Erythroblast (primary cell): ENCODE data around the gene SLN.

Experiments used
- DNase-seq, 2 experiments: peaks; one replicate each; lab custom pipeline; 2025; lab: John Stamatoyannopoulos, UW
- GATA1 ChIP-seq: IDR thresholded peaks from 2 replicates; pipeline ENCODE4 v1.6.1; 2011; ENCODE audit warnings: low read depth, mild to moderate bottlenecking, control low read depth, low read length, moderate library complexity
- POLR2A ChIP-seq: IDR thresholded peaks from 2 replicates; pipeline ENCODE4 v1.6.1; 2011; ENCODE audit warnings: mild to moderate bottlenecking, low read length

The SLN gene

GRCh38 chr11:107706531-107706930, 5.3 kb downstream of the SLN start:
- TF ChIP-seq POLR2A = no peak
- TF ChIP-seq GATA1 = no peak
- DNase-seq = no peak

- DNase-seq = no peak
Observed at GRCh38 chr11:107705027-107705426, 6.8 kb downstream of the SLN start.

DNA sequence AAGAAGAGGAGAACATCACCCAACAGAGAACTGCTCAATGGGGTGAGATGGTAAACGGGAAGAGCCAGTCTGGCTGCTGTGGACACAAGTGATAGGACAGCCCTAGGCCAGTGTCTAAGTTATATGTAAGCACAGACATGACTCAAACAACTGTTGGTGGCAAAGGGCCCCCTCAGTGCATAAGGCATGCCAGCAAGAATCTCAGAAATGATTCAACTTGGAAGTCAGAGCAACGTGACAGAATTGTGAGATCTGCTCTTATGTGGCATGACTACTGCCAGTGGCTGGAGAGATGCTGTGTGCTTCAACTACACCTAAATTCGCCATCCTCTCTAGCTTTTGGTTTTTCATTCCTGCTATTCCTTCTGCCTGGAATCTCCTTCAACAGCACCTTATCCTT, 7.4 kb downstream of the SLN start:
- no peak for DNase-seq
- TF ChIP-seq GATA1 = no peak
- no peak for TF ChIP-seq POLR2A

More at GRCh38 chr11:107705027-107705426, 6.8 kb downstream of the SLN start:
- TF ChIP-seq GATA1 (no peak), POLR2A (no peak)

- TF ChIP-seq GATA1 (no peak), POLR2A (no peak)
- no peak for DNase-seq
Observed at GRCh38 chr11:107702723-107703122, 9.1 kb downstream of the SLN start.

GRCh38 chr11:107702109-107702660, 9.7 kb downstream of the SLN start:
- TF ChIP-seq GATA1 (no peak), POLR2A (no peak)

GRCh38 chr11:107699371-107700285, 12.2 kb downstream of the SLN start:
- TF ChIP-seq POLR2A = no peak
- no peak for TF ChIP-seq GATA1
- DNase-seq = no peak

More at GRCh38 chr11:107702109-107702660, 9.7 kb downstream of the SLN start:
- DNase-seq = no peak

DNA sequence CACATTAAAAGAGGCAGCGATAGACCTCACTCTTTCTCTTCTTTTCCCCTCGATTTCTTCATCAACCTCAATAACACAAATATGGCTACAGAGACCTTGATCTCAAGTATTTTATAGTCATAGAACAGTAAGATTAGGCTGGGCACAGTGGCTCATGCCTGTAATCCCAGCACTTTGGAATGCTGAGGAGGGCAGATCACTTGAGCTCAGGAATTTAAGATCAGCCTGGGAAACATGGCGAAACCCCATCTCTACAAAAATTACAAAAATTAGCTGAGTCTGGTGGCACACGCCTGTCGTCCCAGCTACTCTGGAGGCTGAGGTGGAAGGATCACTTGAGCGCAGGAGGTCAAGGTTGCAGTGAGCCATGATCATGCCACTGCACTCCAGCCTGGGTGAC, 14.6 kb downstream of the SLN start:
- TF ChIP-seq GATA1 (no peak), POLR2A (no peak)
- no peak for DNase-seq

- no peak for DNase-seq
- TF ChIP-seq GATA1 = no peak
- no peak for TF ChIP-seq POLR2A
Observed at GRCh38 chr11:107696140-107696539, 15.7 kb downstream of the SLN start.

DNA sequence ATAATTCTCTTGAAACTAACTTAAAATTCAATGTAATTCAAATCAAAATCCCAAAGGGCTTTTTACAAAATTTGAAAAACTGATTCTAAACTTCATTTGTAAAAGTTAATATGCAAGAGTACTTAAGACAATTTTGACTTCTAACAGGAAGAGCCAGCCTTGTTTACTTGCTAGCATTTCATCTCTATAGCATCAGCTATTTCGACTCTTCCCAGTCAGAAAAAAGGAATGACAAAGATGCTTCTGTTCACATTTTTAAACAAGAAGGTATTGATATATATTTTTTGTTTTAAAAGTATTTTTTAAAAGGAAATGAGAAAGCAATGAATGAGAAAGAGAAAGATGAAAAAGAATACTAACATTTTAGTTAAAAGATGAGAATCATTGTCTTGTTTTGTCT, 16.4 kb downstream of the SLN start:
- DNase-seq = no peak
- TF ChIP-seq POLR2A (no peak), GATA1 (no peak)

DNA sequence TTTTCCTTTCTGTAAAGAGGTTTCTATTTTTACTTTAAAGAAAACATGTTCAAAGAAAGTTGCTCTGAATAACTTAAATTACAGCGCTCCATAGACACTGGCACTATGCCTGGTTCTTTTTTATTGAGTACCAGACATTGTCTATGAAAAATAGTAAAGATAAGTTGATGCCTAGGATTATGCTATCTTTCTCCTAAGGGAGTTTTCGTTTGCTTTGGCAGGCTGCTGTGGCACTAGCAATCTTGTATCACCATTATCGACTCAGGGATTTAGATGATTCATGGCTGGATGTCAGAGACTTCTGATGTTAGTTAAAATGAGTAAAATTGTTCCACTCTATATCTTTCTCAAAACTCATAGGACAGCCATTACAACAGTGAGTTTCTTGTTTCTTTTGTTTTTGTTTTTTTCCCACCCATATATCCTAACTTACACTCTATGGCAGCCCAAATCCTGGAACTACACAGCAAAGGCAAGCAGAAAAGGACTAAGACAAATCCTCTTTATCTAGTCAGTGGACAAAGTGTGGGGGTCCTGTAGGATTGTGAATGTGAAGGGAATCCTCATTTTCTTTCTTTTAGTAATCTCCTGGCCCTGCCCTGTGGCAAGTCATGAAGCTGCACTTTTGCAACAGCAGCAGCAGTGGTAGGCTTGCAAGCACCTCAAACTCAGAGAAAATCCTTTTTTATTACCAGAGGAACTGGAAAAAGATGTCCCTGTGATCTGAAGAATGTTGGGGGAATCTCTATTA, 20.7 kb downstream of the SLN start:
- TF ChIP-seq GATA1 = no peak
- no peak for TF ChIP-seq POLR2A
- DNase-seq = no peak

DNA sequence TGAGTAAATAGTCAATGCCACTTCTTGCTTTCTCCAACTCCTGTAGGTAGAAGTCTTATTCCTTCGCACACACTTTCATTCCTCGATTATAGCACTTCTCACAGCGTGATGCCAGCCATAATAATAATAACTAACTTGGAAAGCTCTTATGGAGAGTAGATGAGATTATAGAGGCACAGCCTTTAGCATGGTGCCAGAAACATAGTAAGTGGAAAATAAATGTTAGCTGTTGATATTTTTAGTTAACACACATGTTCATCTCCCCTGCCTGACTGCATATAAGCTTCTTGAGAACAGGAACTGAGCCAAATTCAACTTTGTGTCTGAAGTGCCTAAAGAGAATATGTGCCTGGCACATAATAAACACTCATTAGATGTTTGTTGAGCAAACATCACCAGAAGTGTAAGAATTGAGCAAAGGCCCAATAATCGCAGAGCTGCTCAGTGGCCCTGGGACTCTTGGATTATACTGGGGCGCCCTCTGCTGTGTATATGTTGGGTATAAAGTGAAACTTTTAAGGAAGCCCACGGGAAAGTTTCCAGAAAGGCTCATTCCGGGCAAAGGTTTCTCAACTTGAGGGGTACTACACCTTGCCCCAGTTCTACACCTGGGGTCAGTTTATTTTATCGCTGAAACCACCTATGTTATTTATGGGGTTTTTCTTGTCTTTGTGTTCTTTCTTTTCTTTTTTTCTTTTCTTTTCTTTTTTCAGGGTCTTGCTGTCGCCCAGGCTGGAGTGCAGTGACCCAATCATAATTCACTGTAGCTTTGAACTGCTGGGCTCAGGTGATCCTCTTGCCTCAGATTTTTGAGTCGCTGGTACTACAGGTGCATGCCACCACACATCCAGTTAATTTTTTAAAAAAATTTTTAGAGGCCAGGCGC, 22.3 kb downstream of the SLN start:
- DNase-seq = peak; percentile 56 to 74
- TF ChIP-seq POLR2A = no peak
- TF ChIP-seq GATA1 = no peak

- TF ChIP-seq GATA1 = no peak
- TF ChIP-seq POLR2A = no peak
- DNase-seq = no peak
Observed at GRCh38 chr11:107688322-107688918, 23.4 kb downstream of the SLN start.

DNA sequence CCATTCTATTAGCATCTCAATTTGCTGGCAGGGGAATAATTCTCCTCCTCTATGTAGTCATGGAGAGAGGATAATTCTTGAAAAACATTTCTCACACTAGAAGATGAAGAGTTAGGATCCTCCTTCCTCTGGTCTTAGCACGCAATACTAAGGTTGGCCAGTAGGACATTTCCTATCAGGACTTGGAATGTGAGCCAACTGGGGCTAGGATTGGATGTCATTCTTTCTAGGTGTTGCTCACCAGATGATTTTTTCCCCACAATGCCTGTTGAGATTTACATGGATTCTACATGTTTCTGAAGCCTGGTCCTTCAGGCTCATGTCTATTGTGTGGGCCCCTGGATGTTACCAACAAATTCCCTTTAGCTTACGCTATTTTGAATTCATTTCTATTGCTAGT, 28.0 kb downstream of the SLN start:
- DNase-seq = peak in 1 of 2 experiments; percentile 3
- no peak for TF ChIP-seq POLR2A
- no peak for TF ChIP-seq GATA1
